Stimulated activated naive CD4-positive, alpha-beta T cell (primary cell): ENCODE results near the gene PPP1R10.
"Not testable (repeated sequence)": the region's sequence is repeated elsewhere in the genome, so short reads cannot be mapped to it uniquely, and the experiment has no call there.

Experiments
- DNase-seq, 6 experiments: peaks; one replicate each; lab custom pipeline; 2025; lab: John Stamatoyannopoulos, UW

Gene PPP1R10

GRCh38 chr6:30616811-30617564, at the start of gene PPP1R10:
Gene PPP1R10, minus strand, starts transcription at chr6:30617243. Its CDS starts 7,299 bp downstream, at chr6:30609944.
- DNase-seq = peak; percentile 91 to 100 (median 100)

GRCh38 chr6:30666300-30666699, 49.3 kb upstream of the PPP1R10 start:
- DNase-seq = not testable (repeated sequence)

GRCh38 chr6:30664994-30665767, 48.1 kb upstream of the PPP1R10 start:
- no peak for DNase-seq

- DNase-seq = not testable (repeated sequence)
These were observed 40.9 kb upstream of the PPP1R10 start for GRCh38 chr6:30657922-30658321.

GRCh38 chr6:30657454-30657853, 40.4 kb upstream of the PPP1R10 start:
- no peak for DNase-seq

GRCh38 chr6:30656513-30656912, 39.5 kb upstream of the PPP1R10 start:
- no peak for DNase-seq

- no peak for DNase-seq
These were observed 38.7 kb upstream of the PPP1R10 start for GRCh38 chr6:30655743-30656094.

- no peak for DNase-seq
These were observed 38.0 kb upstream of the PPP1R10 start for GRCh38 chr6:30654798-30655742.

- no peak for DNase-seq
These were observed 34.1 kb upstream of the PPP1R10 start for GRCh38 chr6:30651143-30651542.

- peak; percentile 47 to 86 (median 72) for DNase-seq
These were observed 30.4 kb upstream of the PPP1R10 start for GRCh38 chr6:30647242-30648116.

GRCh38 chr6:30646450-30647241, 29.6 kb upstream of the PPP1R10 start, which contains the start of gene C6orf136:
Gene C6orf136, plus strand, starts transcription at chr6:30647133. Its CDS starts 99 bp downstream, at chr6:30647232.
- DNase-seq = peak; percentile 88 to 94 (median 93)

GRCh38 chr6:30645989-30646388, 28.9 kb upstream of the PPP1R10 start:
- DNase-seq = no peak

GRCh38 chr6:30644769-30645168, 27.7 kb upstream of the PPP1R10 start:
- no peak for DNase-seq

- DNase-seq = no peak
These were observed 26.6 kb upstream of the PPP1R10 start for GRCh38 chr6:30643656-30644055.

- no peak for DNase-seq
These were observed 24.0 kb upstream of the PPP1R10 start for GRCh38 chr6:30641048-30641447.

GRCh38 chr6:30640481-30640880, 23.4 kb upstream of the PPP1R10 start:
- peak in 1 of 6 experiments; percentile 11 for DNase-seq

GRCh38 chr6:30635834-30636233, 18.8 kb upstream of the PPP1R10 start:
- no peak for DNase-seq

- DNase-seq = peak; percentile 75 to 89 (median 85)
These were observed 9.7 kb upstream of the PPP1R10 start, which contains the start of gene ATAT1 for GRCh38 chr6:30626484-30627366. Gene ATAT1, plus strand, starts transcription at chr6:30626874.

- no peak for DNase-seq
These were observed 8.5 kb upstream of the PPP1R10 start for GRCh38 chr6:30625511-30625910.
